Upper lobe of right lung (tissue), 1 donor: ENCODE measurements around the gene MGAT4C. TPM values are rescaled to one million over a fixed set of nuclear protein-coding genes. Genes with fewer than 3 reads are reported as not detected.

ENCODE experiments used
- ATAC-seq: fragments of 200-7000 bp; cut with Tn5 transposase; one replicate; pipeline ENCODE4 v1.9.1; 2020; ENCODE audit warnings: mild to moderate bottlenecking, moderate library complexity
- DNase-seq: peaks from one replicate; pipeline ENCODE4 v3.0.0-alpha.2; 2020
- H3K27ac ChIP-seq: fragments of 200-600 bp; one replicate; pipeline ENCODE4 v1.8.0; 2022
- H3K27me3 ChIP-seq: fragments of 200-600 bp; one replicate; pipeline ENCODE4 v1.8.0; 2022; ENCODE audit warnings: mild to moderate bottlenecking
- H3K36me3 ChIP-seq: fragments of 200-600 bp; one replicate; pipeline ENCODE4 v1.8.0; 2022
- H3K4me1 ChIP-seq: fragments of 200-600 bp; one replicate; pipeline ENCODE4 v1.8.0; 2022
- H3K4me3 ChIP-seq: fragments of 200-600 bp; one replicate; pipeline ENCODE4 v1.8.0; 2022; ENCODE audit warnings: mild to moderate bottlenecking
- H3K9me3 ChIP-seq: fragments of 200-600 bp; one replicate; pipeline ENCODE4 v1.8.0; 2022
- intact Hi-C: fragments of 100-400 bp; cut with DNase I; formaldehyde crosslinking; loops from one replicate; pipeline ENCODE4 v1.11.0; 2022
- total RNA-seq: library from RNA; stranded (reverse); fragmentation: NEBNext Ultra II Directional; extraction: Animal tissue kit (Norgen Biotek cat#: 25700); gene quantifications from one replicate; pipeline ENCODE4 v1.2.1, GENCODE V29; 2021
- TF ChIP-seq, protein P1 (sequence below): fragments of 200-600 bp; IDR thresholded peaks from one replicate; pipeline ENCODE4 v1.8.0; 2022; ENCODE audit warnings: antibody characterized with exemption
- donor health status: DM: no; HTN: yes; CAD: no; lungs with severe emphysema.

Gene MGAT4C
- total RNA-seq, 1 donor from 2014 or later: 0.67 TPM

DNA sequence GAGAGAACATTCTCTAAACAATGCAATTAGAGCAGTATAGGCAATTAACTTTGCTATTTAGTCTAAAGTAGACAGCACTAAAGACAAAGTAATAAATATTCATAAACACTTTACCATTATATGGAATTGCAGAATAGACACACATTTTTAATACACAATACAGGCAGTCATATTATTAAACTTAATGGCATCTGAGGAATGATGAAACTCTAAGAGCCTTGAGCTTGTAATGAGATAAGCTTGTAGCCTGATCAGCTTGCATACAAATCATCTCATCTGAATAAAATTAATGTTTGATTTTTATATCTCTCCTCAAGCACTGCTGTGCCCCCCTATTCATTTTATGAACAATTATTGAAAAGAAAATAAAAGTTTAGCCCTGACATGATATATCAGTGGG lies 107.6 kb downstream of the MGAT4C start:
- no peak overlapping the region for H3K27ac ChIP-seq
- H3K36me3 ChIP-seq: no peaks in the 10 kb centered on the region
- DNase-seq (no peak), ATAC-seq (no peak)
- H3K9me3 ChIP-seq: no peaks in the 10 kb centered on the region
- H3K27me3 ChIP-seq: no peaks in the 10 kb centered on the region
- H3K4me1 ChIP-seq: no peaks in the 10 kb centered on the region
- intact Hi-C loops: no loop called here
- TF ChIP-seq, protein P1, sequence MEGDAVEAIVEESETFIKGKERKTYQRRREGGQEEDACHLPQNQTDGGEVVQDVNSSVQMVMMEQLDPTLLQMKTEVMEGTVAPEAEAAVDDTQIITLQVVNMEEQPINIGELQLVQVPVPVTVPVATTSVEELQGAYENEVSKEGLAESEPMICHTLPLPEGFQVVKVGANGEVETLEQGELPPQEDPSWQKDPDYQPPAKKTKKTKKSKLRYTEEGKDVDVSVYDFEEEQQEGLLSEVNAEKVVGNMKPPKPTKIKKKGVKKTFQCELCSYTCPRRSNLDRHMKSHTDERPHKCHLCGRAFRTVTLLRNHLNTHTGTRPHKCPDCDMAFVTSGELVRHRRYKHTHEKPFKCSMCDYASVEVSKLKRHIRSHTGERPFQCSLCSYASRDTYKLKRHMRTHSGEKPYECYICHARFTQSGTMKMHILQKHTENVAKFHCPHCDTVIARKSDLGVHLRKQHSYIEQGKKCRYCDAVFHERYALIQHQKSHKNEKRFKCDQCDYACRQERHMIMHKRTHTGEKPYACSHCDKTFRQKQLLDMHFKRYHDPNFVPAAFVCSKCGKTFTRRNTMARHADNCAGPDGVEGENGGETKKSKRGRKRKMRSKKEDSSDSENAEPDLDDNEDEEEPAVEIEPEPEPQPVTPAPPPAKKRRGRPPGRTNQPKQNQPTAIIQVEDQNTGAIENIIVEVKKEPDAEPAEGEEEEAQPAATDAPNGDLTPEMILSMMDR: no peak
- no peak overlapping the region for H3K4me3 ChIP-seq

- TF ChIP-seq, protein P1: no peak
- no peaks in the 10 kb centered on the region for H3K36me3 ChIP-seq
- H3K4me1 ChIP-seq: no peaks in the 10 kb centered on the region
- H3K9me3 ChIP-seq: no peaks in the 10 kb centered on the region
- no peaks in the 10 kb centered on the region for H3K27me3 ChIP-seq
- ATAC-seq (no peak), DNase-seq (no peak)
- H3K27ac ChIP-seq: no peak overlapping the region
- intact Hi-C loops: no loop called here
- H3K4me3 ChIP-seq: no peak overlapping the region
These were observed 108.1 kb downstream of the MGAT4C start for GRCh38 chr12:86148071-86148470.

- Histone ChIP-seq H3K9me3 (no peaks in the 10 kb centered on the region), H3K4me1 (no peaks in the 10 kb centered on the region), H3K36me3 (no peaks in the 10 kb centered on the region), H3K27ac (no peak overlapping the region), H3K4me3 (no peak overlapping the region), H3K27me3 (no peaks in the 10 kb centered on the region)
- no peak for ATAC-seq
- intact Hi-C loops: no loop called here
- no peak for DNase-seq
- TF ChIP-seq, protein P1: no peak
These were observed 111.0 kb downstream of the MGAT4C start for GRCh38 chr12:86145156-86145555.

- TF ChIP-seq, protein P1: no peak
- ATAC-seq: no peak
- Histone ChIP-seq H3K9me3 (no peaks in the 10 kb centered on the region), H3K27ac (no peak overlapping the region), H3K36me3 (no peaks in the 10 kb centered on the region), H3K4me1 (no peaks in the 10 kb centered on the region), H3K27me3 (no peaks in the 10 kb centered on the region), H3K4me3 (no peak overlapping the region)
- intact Hi-C loops: no loop called here
- no peak for DNase-seq
These were observed 113.0 kb downstream of the MGAT4C start for GRCh38 chr12:86143162-86143561.

DNA sequence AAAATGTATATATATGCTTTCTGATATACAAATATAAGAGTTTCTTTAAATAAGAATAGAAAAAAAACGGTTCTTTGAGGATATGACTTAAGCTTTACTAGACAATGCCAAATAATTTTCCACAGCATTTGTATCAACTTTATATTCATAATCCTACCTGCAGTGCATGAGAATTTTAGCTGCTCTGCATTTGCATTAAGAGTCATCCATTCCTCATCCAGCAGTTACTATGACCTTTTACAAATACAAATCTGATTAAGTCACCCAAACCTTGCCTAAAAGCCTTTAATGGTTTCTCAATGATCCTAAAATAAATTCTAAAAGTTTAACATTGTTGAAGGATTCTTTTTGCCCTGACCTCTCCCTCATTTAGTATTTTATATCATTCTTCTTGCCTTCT lies 116.5 kb downstream of the MGAT4C start:
- intact Hi-C loops: no loop called here
- H3K27ac ChIP-seq: no peak overlapping the region
- no peaks in the 10 kb centered on the region for H3K27me3 ChIP-seq
- H3K4me3 ChIP-seq: no peak overlapping the region
- no peaks in the 10 kb centered on the region for H3K36me3 ChIP-seq
- H3K9me3 ChIP-seq: no peaks in the 10 kb centered on the region
- TF ChIP-seq, protein P1: no peak
- ATAC-seq: no peak
- DNase-seq: no peak
- no peaks in the 10 kb centered on the region for H3K4me1 ChIP-seq

DNA sequence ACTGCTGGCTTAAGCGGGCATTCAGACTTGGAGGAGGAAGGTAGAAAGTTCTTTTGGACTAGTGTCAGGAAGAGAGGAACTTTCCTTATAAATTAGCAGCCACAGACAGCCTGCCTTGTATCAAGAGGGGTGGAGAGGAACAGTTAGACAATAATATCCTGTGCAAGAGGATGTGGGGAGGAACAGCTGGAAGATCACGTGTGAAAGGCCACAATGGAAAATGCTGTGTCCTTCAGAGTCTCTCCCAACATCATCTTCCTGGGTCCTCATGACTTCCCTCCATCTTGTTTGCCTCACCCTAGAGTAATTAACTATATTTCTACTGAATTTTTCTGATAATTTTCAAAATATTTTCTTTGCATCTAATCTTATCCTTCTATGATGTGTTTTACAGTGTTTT lies 117.4 kb downstream of the MGAT4C start:
- ATAC-seq (no peak), DNase-seq (no peak)
- no peaks in the 10 kb centered on the region for H3K9me3 ChIP-seq
- H3K4me3 ChIP-seq: no peak overlapping the region
- TF ChIP-seq, protein P1: no peak
- no peaks in the 10 kb centered on the region for H3K36me3 ChIP-seq
- no peaks in the 10 kb centered on the region for H3K27me3 ChIP-seq
- H3K4me1 ChIP-seq: no peaks in the 10 kb centered on the region
- H3K27ac ChIP-seq: no peak overlapping the region
- intact Hi-C loops: no loop called here
